ENCODE measurements around the gene SERTAD3.
"Not testable (repeated sequence)": the region's sequence is repeated elsewhere in the genome, so short reads cannot be mapped to it uniquely, and the experiment has no call there.

DNA sequence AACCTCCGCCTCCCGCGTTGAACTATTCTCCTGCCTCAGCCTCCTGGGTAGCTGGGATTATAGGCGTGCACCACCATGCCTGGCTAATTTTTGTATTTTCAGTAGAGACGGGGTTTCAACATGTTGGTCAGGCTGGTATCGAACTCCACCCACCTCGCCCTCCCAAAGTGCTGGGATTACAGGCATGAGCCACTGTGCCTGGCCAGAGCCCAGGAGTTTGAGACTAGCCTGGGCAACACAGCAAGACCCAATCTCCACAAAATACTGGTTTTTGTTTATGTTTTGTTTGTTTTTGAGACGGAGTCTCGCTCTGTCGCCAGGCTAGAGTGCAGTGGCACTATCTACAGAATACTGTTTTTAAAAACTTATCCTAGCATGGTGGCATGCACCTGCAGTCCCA is 13.9 kb downstream of the SERTAD3 start:
- TF ChIP-seq, protein P1, sequence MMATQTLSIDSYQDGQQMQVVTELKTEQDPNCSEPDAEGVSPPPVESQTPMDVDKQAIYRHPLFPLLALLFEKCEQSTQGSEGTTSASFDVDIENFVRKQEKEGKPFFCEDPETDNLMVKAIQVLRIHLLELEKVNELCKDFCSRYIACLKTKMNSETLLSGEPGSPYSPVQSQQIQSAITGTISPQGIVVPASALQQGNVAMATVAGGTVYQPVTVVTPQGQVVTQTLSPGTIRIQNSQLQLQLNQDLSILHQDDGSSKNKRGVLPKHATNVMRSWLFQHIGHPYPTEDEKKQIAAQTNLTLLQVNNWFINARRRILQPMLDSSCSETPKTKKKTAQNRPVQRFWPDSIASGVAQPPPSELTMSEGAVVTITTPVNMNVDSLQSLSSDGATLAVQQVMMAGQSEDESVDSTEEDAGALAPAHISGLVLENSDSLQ (IDR thresholded peaks at IDR 0.05) = not testable (repeated sequence)
- not testable (repeated sequence) for TF ChIP-seq L3MBTL2 (conservative IDR thresholded peaks at IDR 0.05); FOXK2 (IDR thresholded peaks at IDR 0.05); BHLHE40 (IDR thresholded peaks at IDR 0.05; ENCODE audit: borderline replicate concordance); SUZ12 (IDR thresholded peaks at IDR 0.05); FOXM1 (IDR thresholded peaks at IDR 0.05; ENCODE audit: borderline replicate concordance); TARDBP (IDR thresholded peaks at IDR 0.05); SP1 (IDR thresholded peaks at IDR 0.05)
